Endothelial cell of umbilical vein (primary cell): Measurements from ENCODE around the gene CCR9. TPM values are rescaled to one million over a fixed set of nuclear protein-coding genes. Genes with fewer than 3 reads are reported as not detected.

Source experiments
- BruUV-seq: library from RNA; stranded (reverse); fragments of 400-500 nt; replicated peaks from 2 replicates; lab custom pipeline; 2021; lab: Mats Ljungman, UMichigan
- CTCF ChIA-PET: fragments of 300-600, 350-600 bp; sonication (Branson Sonifier 250); formaldehyde crosslinking; loops from one replicate; lab custom pipeline; 2021; ENCODE audit warnings: antibody characterized with exemption, inconsistent platforms; lab: Charles Lee
- POLR2A ChIA-PET: fragments of 300-600, 350-600 bp; sonication (Branson Sonifier 250); formaldehyde crosslinking; loops from one replicate; lab custom pipeline; 2021; ENCODE audit warnings: antibody characterized with exemption, inconsistent platforms; lab: Charles Lee
- DNase-seq: peaks from one replicate; pipeline ENCODE4 v3.0.0-alpha.2; 2011; ENCODE audit warnings: low read depth, low spot score
- FAIRE-seq: peaks from 2 replicates; lab custom pipeline; 2011; peaks lifted over from hg19 to GRCh38; lab: Jason Lieb, UNC
- H2AFZ ChIP-seq: 2 replicates; pipeline ENCODE4 v1.6.0; 2012; ENCODE audit warnings: low read depth, low read length, control low read depth, inconsistent platforms
- H3K27ac ChIP-seq: 2 replicates; pipeline ENCODE4 v1.5.1; 2011; ENCODE audit warnings: low read depth, mild to moderate bottlenecking, control low read depth, low read length, moderate library complexity; ENCODE audit not compliant: insufficient read depth
- H3K27me3 ChIP-seq, 2 experiments: 2 replicates each; pipeline versions ENCODE4 v1.6.0 to v1.6.1; 2011; ENCODE audit warnings: low read length in 2 of 2, mixed read lengths in 1 of 2; ENCODE audit not compliant: control insufficient read depth in 2 of 2, insufficient read depth in 2 of 2
- H3K36me3 ChIP-seq, 2 experiments: 2 replicates in 1 of 2; 3 replicates in 1 of 2; pipeline ENCODE4 v1.5.1; 2011; ENCODE audit warnings: low read length in 2 of 2, mild to moderate bottlenecking in 1 of 2, moderate library complexity in 1 of 2; ENCODE audit not compliant: control insufficient read depth in 2 of 2, insufficient read depth in 2 of 2; ENCODE audit errors: extremely low read depth in 1 of 2
- H3K4me1 ChIP-seq: 3 replicates; pipeline ENCODE4 v1.5.1; 2011; ENCODE audit warnings: mild to moderate bottlenecking, low read length; ENCODE audit not compliant: control insufficient read depth, insufficient read depth; ENCODE audit errors: extremely low read depth
- H3K4me2 ChIP-seq: 2 replicates; pipeline ENCODE4 v1.6.1; 2011; ENCODE audit warnings: low read length, control low read depth, mixed read lengths; ENCODE audit not compliant: insufficient read depth
- H3K4me3 ChIP-seq, 3 experiments: fragments of 200-600 bp in 1 of 3; sonication (generic), shearing (Covaris generic) in 1 of 3; replicated peaks in 1 of 3; 2 replicates each; pipeline ENCODE4 v1.5.1; 2011 to 2016; ENCODE audit warnings: control low read depth in 3 of 3, low read length in 3 of 3, mild to moderate bottlenecking in 2 of 3, inconsistent platforms in 1 of 3, low read depth in 1 of 3, moderate library complexity in 1 of 3; ENCODE audit not compliant: insufficient read depth in 1 of 3
- H3K79me2 ChIP-seq: 2 replicates; pipeline ENCODE4 v1.6.0; 2012; ENCODE audit warnings: low read length, inconsistent platforms; ENCODE audit not compliant: control insufficient read depth, insufficient read depth
- H3K9ac ChIP-seq: replicated peaks from 2 replicates; pipeline ENCODE3; 2011; ENCODE audit warnings: low read length, control low read depth; ENCODE audit not compliant: insufficient read depth; ENCODE audit errors: extremely low read depth
- H3K9me1 ChIP-seq: replicated peaks from 3 replicates; pipeline ENCODE4 v1.6.0; 2011; ENCODE audit warnings: mild to moderate bottlenecking, low read length; ENCODE audit not compliant: control insufficient read depth, insufficient read depth; ENCODE audit errors: extremely low read depth
- H3K9me3 ChIP-seq: replicated peaks from 2 replicates; pipeline ENCODE4 v1.5.1; 2012; ENCODE audit warnings: low read length, inconsistent platforms; ENCODE audit not compliant: control insufficient read depth, insufficient read depth
- H4K20me1 ChIP-seq: replicated peaks from 2 replicates; pipeline ENCODE3; 2011; ENCODE audit warnings: mild to moderate bottlenecking, low read length; ENCODE audit not compliant: control insufficient read depth, insufficient read depth; ENCODE audit errors: extremely low read depth
- CTCF ChIP-seq, 2 donors: IDR thresholded peaks; 1 replicate in 1 of 2; 2 replicates in 1 of 2; pipeline ENCODE4 v1.5.1; 2011; ENCODE audit warnings: low read length in 2 of 2, mild to moderate bottlenecking in 2 of 2, moderate library complexity in 2 of 2, control low read depth in 1 of 2, inconsistent platforms in 1 of 2, low read depth in 1 of 2; ENCODE audit not compliant: insufficient read depth in 1 of 2; ENCODE audit errors: extremely low read depth in 1 of 2
- EZH2 ChIP-seq: IDR thresholded peaks from 2 replicates; pipeline ENCODE4 v1.6.1; 2012; ENCODE audit warnings: borderline replicate concordance, low read depth, mild to moderate bottlenecking, moderate library complexity, low read length, inconsistent platforms; ENCODE audit not compliant: severe bottlenecking
- FOS ChIP-seq: IDR thresholded peaks from 2 replicates; pipeline ENCODE4 v1.6.1; 2011; ENCODE audit warnings: mild to moderate bottlenecking, low read length, moderate library complexity, borderline replicate concordance; ENCODE audit not compliant: insufficient read depth
- GATA2 ChIP-seq: IDR thresholded peaks from 2 replicates; pipeline ENCODE4 v1.7.0; 2011; ENCODE audit warnings: low read depth, mild to moderate bottlenecking, moderate library complexity, mixed read lengths, low read length; ENCODE audit not compliant: insufficient read length, insufficient read depth
- JUN ChIP-seq: IDR thresholded peaks from 2 replicates; pipeline ENCODE4 v1.6.1; 2011; ENCODE audit warnings: borderline replicate concordance, low read depth; ENCODE audit not compliant: insufficient read length, insufficient read depth
- MAX ChIP-seq: IDR thresholded peaks from 2 replicates; pipeline ENCODE4 v1.6.1; 2011; ENCODE audit not compliant: insufficient read depth, insufficient read length
- MYC ChIP-seq: IDR thresholded peaks from one replicate; pipeline ENCODE4 v1.6.1; 2011; ENCODE audit warnings: mild to moderate bottlenecking, low read depth, low read length
- POLR2A ChIP-seq: IDR thresholded peaks from 2 replicates; pipeline ENCODE4 v1.6.1; 2012; ENCODE audit warnings: low read depth, mild to moderate bottlenecking, control low read depth, low read length
- POLR2AphosphoS5 ChIP-seq: IDR thresholded peaks from 2 replicates; pipeline ENCODE4 v1.6.1; 2012; ENCODE audit warnings: low read depth, mild to moderate bottlenecking, control low read depth, low read length, moderate library complexity; ENCODE audit not compliant: insufficient read depth
- dilution Hi-C: fragments of 300-500 bp; cut with MboI; formaldehyde crosslinking; loops from one replicate; pipeline ENCODE4 v1.15.0; 2019; ENCODE audit warnings: low sequenced_read_pairs; ENCODE audit not compliant: extremely low pct_ligation_motif_present
- intact Hi-C: fragments of 100-400 bp; cut with micrococcal nuclease; formaldehyde crosslinking; loops from one replicate; pipeline ENCODE4 v1.10.0; 2022
- polyA plus RNA-seq, 4 experiments: library from polyadenylated mRNA; depleted of rRNA in 3 of 4; stranded (reverse) in 3 of 4; unstranded in 1 of 4; fragments of >200 nt; gene quantifications; 2 replicates each; pipeline versions ENCODE4 v1.2.1 to v1.2.3, GENCODE V29; 2011 to 2012; ENCODE audit warnings: missing spikeins in 1 of 4
- total RNA-seq: library from RNA; stranded (reverse); gene quantifications from 2 replicates; pipeline ENCODE4 v1.2.3, GENCODE V29; 2021

The CCR9 gene
- total and polyA plus RNA-seq, 2 donors (not counting 3 experiments of a cell fraction or from before 2014, with no cell fraction given): not detected

- no peak overlapping the region for H3K4me3 ChIP-seq
- intact Hi-C loops: no loop called here
- DNase-seq (no peak), FAIRE-seq (no peak)
- POLR2A ChIA-PET: no interaction called here
- TF ChIP-seq MYC (no peak), GATA2 (no peak), MAX (no peak), JUN (no peak), EZH2 (no peak), POLR2AphosphoS5 (no peak), CTCF (IDR thresholded peaks at IDR 0.05; ENCODE audit: extremely low read depth in 1 of 2, insufficient read depth in 1 of 2, low read depth in 1 of 2, low read length in 2 of 2) (no peak), FOS (no peak), POLR2A (no peak)
- H3K27me3 ChIP-seq: no peaks in the 10 kb centered on the region
- H3K27ac ChIP-seq: no peak overlapping the region
- no peaks in the 10 kb centered on the region for H3K9me3 ChIP-seq
- no peak overlapping the region for H2AFZ ChIP-seq
- no peaks in the 10 kb centered on the region for H3K9me1 ChIP-seq
- no peaks in the 10 kb centered on the region for H3K4me1 ChIP-seq
- dilution Hi-C loops: no loop called here
- H3K9ac ChIP-seq: no peak overlapping the region
- no peaks in the 10 kb centered on the region for H4K20me1 ChIP-seq
- H3K36me3 ChIP-seq: peaks cover 0 to 19% of the 10 kb centered on the region in 2 experiments
- CTCF ChIA-PET: interaction anchor here (1.1 to 1.4 kb wide), 3 partner anchors 8 to 18 kb away, joined by 3 to 6 read pairs (median 5); no protein-coding TSS in a partner anchor
- BruUV-seq: no TSS peak
- H3K4me2 ChIP-seq: no peak overlapping the region
- H3K79me2 ChIP-seq: no peaks in the 10 kb centered on the region
These were observed 35.1 kb downstream of the CCR9 start for GRCh38 chr3:45921158-45922038.
